ENCODE data around the gene ALDH3B2.

The ALDH3B2 gene

GRCh38 chr11:67642173-67643120, 32.0 kb downstream of the ALDH3B2 start:
- no peaks in the 10 kb centered on the region for H4K20me1 ChIP-seq (ENCODE audit: control insufficient read depth, insufficient read depth, low read depth, low read length)
- peaks cover 22% of the 10 kb centered on the region for H3F3A ChIP-seq (ENCODE audit: control insufficient read depth, insufficient read depth)
- 0 out of 2 replicates have a peak, but pooled peaks cover 4% of the 10 kb centered on the region for H3K36me3 ChIP-seq (ENCODE audit: control insufficient read depth, low read length)
- H3K4me1 ChIP-seq (ENCODE audit: control insufficient read depth, low read length) = peaks cover 39% of the 10 kb centered on the region
- no peaks in the 10 kb centered on the region for H3K27me3 ChIP-seq (ENCODE audit: control insufficient read depth, low read length)
- no peak overlapping the region for H3K4me3 ChIP-seq (ENCODE audit: low read length)
- no peaks in the 10 kb centered on the region for H3K9me3 ChIP-seq (ENCODE audit: control insufficient read depth, insufficient read depth, low read length)
- no peaks in the 10 kb centered on the region for H3K9me2 ChIP-seq (replicated peaks; ENCODE audit: control insufficient read depth, low read length)
- TF ChIP-seq EZH2phosphoT487 (IDR thresholded peaks at IDR 0.05; ENCODE audit: borderline replicate concordance, low read length) (no peak), CTCF (IDR thresholded peaks at IDR 0.05; ENCODE audit: low read depth, low read length, poor library complexity, severe bottlenecking) (no peak)
- H3K27ac ChIP-seq (ENCODE audit: low read depth, low read length) = no peak overlapping the region
- H3K79me2 ChIP-seq (ENCODE audit: control insufficient read depth, low read length) = peaks cover 6% of the 10 kb centered on the region; the same call in 1 of the 2 replicates
- no peak overlapping the region for H3K4me2 ChIP-seq (ENCODE audit: low read length)

- H3K4me2 ChIP-seq (ENCODE audit: low read length) = no peak overlapping the region
- peaks cover 30% of the 10 kb centered on the region for H3K4me1 ChIP-seq (ENCODE audit: control insufficient read depth, low read length)
- peaks cover 6% of the 10 kb centered on the region; the same call in 1 of the 2 replicates for H3K79me2 ChIP-seq (ENCODE audit: control insufficient read depth, low read length)
- peaks cover 16% of the 10 kb centered on the region for H3F3A ChIP-seq (ENCODE audit: control insufficient read depth, insufficient read depth)
- no peaks in the 10 kb centered on the region for H3K27me3 ChIP-seq (ENCODE audit: control insufficient read depth, low read length)
- H4K20me1 ChIP-seq (ENCODE audit: control insufficient read depth, insufficient read depth, low read depth, low read length) = no peaks in the 10 kb centered on the region
- H3K9me2 ChIP-seq (replicated peaks; ENCODE audit: control insufficient read depth, low read length) = no peaks in the 10 kb centered on the region
- no peaks in the 10 kb centered on the region for H3K9me3 ChIP-seq (ENCODE audit: control insufficient read depth, insufficient read depth, low read length)
- no peak for TF ChIP-seq EZH2phosphoT487 (IDR thresholded peaks at IDR 0.05; ENCODE audit: borderline replicate concordance, low read length)
- no peak for TF ChIP-seq CTCF (IDR thresholded peaks at IDR 0.05; ENCODE audit: low read depth, low read length, poor library complexity, severe bottlenecking)
- H3K27ac ChIP-seq (ENCODE audit: low read depth, low read length) = no peak overlapping the region
- H3K36me3 ChIP-seq (ENCODE audit: control insufficient read depth, low read length) = 0 out of 2 replicates have a peak, but pooled peaks cover 4% of the 10 kb centered on the region
- no peak overlapping the region for H3K4me3 ChIP-seq (ENCODE audit: low read length)
These were observed 32.9 kb downstream of the ALDH3B2 start for GRCh38 chr11:67641338-67642172.

DNA sequence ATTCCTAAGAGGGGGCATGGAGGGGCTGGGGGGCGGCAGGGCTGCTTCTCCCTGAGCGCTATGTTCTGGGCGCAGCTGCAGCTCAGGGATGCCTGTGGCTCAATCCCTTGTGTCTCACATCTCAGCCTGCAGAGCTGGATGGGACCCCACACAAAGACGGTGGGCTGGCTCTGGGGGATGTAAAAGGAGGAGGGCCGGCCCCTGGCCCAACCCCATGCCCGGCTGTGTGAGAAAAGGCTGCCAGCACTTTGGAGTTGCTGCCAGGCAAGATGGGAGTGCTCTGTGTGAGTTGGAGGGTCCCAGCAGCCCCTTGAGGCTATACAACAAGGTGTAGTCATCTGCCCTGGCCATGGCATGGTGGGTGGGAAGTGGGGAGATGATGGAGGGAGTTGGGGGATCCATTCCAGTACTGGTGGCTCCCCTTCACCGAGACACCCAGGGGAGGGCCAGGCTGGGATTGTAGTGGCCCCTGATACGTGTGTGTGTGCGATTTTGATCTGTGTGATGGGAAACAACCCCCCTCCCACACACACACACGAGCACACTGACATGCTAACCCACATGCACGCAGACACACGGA, 33.6 kb downstream of the ALDH3B2 start:
- H3F3A ChIP-seq (ENCODE audit: control insufficient read depth, insufficient read depth) = peaks cover 9% of the 10 kb centered on the region
- peaks cover 23% of the 10 kb centered on the region for H3K4me1 ChIP-seq (ENCODE audit: control insufficient read depth, low read length)
- H3K4me3 ChIP-seq (ENCODE audit: low read length) = no peak overlapping the region
- no peaks in the 10 kb centered on the region for H4K20me1 ChIP-seq (ENCODE audit: control insufficient read depth, insufficient read depth, low read depth, low read length)
- H3K27me3 ChIP-seq (ENCODE audit: control insufficient read depth, low read length) = no peaks in the 10 kb centered on the region
- H3K36me3 ChIP-seq (ENCODE audit: control insufficient read depth, low read length) = no peaks in the 10 kb centered on the region
- no peak overlapping the region for H3K27ac ChIP-seq (ENCODE audit: low read depth, low read length)
- no peaks in the 10 kb centered on the region for H3K9me3 ChIP-seq (ENCODE audit: control insufficient read depth, insufficient read depth, low read length)
- H3K4me2 ChIP-seq (ENCODE audit: low read length) = no peak overlapping the region
- TF ChIP-seq EZH2phosphoT487 (IDR thresholded peaks at IDR 0.05; ENCODE audit: borderline replicate concordance, low read length) (no peak), CTCF (IDR thresholded peaks at IDR 0.05; ENCODE audit: low read depth, low read length, poor library complexity, severe bottlenecking) (no peak)
- H3K79me2 ChIP-seq (ENCODE audit: control insufficient read depth, low read length) = peaks cover 6% of the 10 kb centered on the region; the same call in 1 of the 2 replicates
- no peaks in the 10 kb centered on the region for H3K9me2 ChIP-seq (replicated peaks; ENCODE audit: control insufficient read depth, low read length)

Measured in DOHH2 (cell line).